BJ (cell line): ENCODE measurements around the gene SLC25A51. TPM values are rescaled to one million over a fixed set of nuclear protein-coding genes. Genes with fewer than 3 reads are reported as not detected.

Source experiments
- CTCF ChIA-PET: fragments of 350-600 bp; formaldehyde crosslinking; extraction: SDS; loops from one replicate; lab custom pipeline; 2021; ENCODE audit warnings: antibody characterized with exemption, inconsistent platforms; lab: Yijun Ruan, JAX
- POLR2A ChIA-PET: fragments of 300-600 bp; sonication (Branson Sonifier 250); formaldehyde crosslinking; extraction: SDS; loops from one replicate; lab custom pipeline; 2021; ENCODE audit warnings: antibody characterized with exemption; lab: Charles Lee
- DNase-seq: peaks from one replicate; pipeline ENCODE4 v3.0.0-alpha.2; 2011; ENCODE audit warnings: low read depth
- H3K27me3 ChIP-seq: 2 replicates; pipeline ENCODE4 v1.6.0; 2011; ENCODE audit warnings: low read length; ENCODE audit not compliant: control insufficient read depth, insufficient read depth
- H3K36me3 ChIP-seq: 2 replicates; pipeline ENCODE4 v1.5.1; 2011; ENCODE audit warnings: low read length; ENCODE audit not compliant: control insufficient read depth, insufficient read depth
- H3K4me3 ChIP-seq: 2 replicates; pipeline ENCODE4 v1.5.1; 2011; ENCODE audit warnings: low read depth, mild to moderate bottlenecking, control low read depth, low read length
- polyA plus RNA-seq: library from polyadenylated mRNA; depleted of rRNA; stranded (reverse); fragments of >200 nt; gene quantifications from 2 replicates; pipeline ENCODE4 v1.2.3, GENCODE V29; 2011
- TF ChIP-seq, protein P1 (sequence below): IDR thresholded peaks from 2 replicates; pipeline ENCODE4 v1.5.1; 2011; ENCODE audit warnings: low read depth, mild to moderate bottlenecking, control low read depth, inconsistent platforms, low read length, moderate library complexity; ENCODE audit not compliant: insufficient read depth

The SLC25A51 gene
- polyA plus RNA-seq, 1 experiment = 15.6 TPM

DNA sequence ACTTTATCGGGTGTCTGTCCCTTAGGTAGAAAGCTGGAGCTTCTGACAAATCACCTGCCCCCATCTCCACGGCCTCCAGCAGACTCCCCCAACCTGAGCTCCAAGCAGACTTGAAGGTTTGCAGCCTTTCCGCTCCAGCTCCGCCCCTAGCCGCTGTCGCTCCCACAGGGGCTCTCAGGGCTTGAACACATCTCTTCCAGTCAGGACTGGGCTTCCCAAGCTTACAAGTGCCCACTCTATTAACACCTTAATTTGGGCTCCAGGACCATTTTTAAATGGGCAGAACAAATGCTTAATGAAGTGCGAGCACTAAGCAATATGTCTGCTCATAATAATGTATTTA is 17.2 kb upstream of the SLC25A51 start:
- POLR2A ChIA-PET = no interaction called here
- Histone ChIP-seq H3K36me3 (peaks cover 13% of the 10 kb centered on the region), H3K4me3 (no peak overlapping the region), H3K27me3 (no peaks in the 10 kb centered on the region)
- TF ChIP-seq, protein P1, sequence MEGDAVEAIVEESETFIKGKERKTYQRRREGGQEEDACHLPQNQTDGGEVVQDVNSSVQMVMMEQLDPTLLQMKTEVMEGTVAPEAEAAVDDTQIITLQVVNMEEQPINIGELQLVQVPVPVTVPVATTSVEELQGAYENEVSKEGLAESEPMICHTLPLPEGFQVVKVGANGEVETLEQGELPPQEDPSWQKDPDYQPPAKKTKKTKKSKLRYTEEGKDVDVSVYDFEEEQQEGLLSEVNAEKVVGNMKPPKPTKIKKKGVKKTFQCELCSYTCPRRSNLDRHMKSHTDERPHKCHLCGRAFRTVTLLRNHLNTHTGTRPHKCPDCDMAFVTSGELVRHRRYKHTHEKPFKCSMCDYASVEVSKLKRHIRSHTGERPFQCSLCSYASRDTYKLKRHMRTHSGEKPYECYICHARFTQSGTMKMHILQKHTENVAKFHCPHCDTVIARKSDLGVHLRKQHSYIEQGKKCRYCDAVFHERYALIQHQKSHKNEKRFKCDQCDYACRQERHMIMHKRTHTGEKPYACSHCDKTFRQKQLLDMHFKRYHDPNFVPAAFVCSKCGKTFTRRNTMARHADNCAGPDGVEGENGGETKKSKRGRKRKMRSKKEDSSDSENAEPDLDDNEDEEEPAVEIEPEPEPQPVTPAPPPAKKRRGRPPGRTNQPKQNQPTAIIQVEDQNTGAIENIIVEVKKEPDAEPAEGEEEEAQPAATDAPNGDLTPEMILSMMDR = no peak
- no peak for DNase-seq
- CTCF ChIA-PET = interaction anchor here (0.7 to 1.3 kb wide), 3 partner anchors 8 to 239 kb away, joined by 3 to 5 read pairs (median 3); no protein-coding TSS in a partner anchor

DNA sequence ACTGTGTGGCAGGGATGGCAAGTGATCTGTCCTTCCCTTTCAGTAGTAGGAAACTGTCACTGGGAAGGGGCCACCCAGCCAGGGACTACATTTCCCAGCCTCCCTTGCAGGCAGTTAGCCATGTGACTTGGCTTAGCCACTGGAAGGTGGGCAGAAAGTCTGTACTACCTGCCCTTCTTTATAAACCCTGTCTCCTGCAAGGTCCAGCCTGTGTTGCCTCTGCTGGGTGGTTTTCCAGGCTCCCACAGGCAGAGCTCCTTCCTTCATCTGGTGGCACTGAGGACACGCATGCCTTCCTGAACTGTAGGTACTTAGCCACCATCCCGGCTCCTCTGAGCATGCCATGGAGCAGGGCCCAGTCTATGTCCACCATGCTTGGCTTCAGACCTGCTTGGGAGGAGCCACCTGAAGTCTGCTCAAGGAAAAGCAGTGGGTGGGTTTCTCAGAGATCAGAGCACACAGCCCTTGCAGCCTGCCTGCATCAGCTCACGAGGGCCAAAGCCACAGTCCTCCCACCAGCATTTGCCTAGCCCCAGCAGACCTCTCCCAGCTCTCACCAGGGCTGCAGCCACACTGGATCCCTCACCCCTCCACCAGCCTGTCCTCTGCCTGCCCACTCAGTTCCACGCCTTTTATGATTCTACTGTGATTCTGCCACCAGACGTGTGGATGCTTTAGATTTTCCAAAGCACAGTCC is 16.7 kb upstream of the SLC25A51 start:
- ChIA-PET POLR2A (no interaction called here), CTCF (interaction anchor here (0.5 to 1.3 kb wide), 3 partner anchors 9 to 240 kb away, joined by 3 to 5 read pairs (median 4); no protein-coding TSS in a partner anchor)
- H3K27me3 ChIP-seq = no peaks in the 10 kb centered on the region
- H3K4me3 ChIP-seq = no peak overlapping the region
- TF ChIP-seq, protein P1 = no peak
- no peak for DNase-seq
- peaks cover 14% of the 10 kb centered on the region for H3K36me3 ChIP-seq

DNA sequence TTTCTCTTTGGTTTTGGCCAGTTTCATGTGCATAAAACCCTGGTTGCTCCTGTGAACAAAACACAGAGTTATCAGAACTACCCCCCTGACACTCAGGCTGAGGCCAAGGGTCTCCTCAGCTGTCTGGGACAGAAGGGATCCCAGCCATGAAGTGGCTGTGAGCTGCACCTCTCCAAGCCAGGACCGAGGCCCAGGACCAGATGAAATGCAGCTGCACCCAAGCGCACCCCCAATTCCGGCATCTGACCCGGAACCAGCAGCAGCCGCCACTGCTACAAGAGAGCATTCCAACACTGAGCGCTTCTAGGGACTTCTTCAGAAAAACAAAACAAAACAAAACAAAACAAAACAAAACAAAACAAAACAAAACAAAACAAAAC is 16.0 kb upstream of the SLC25A51 start:
- TF ChIP-seq, protein P1 = no peak
- no peak overlapping the region for H3K4me3 ChIP-seq
- ChIA-PET CTCF (interaction anchor here (0.5 to 0.6 kb wide), 2 partner anchors 9 to 95 kb away, joined by 3 to 4 read pairs; no protein-coding TSS in a partner anchor), POLR2A (no interaction called here)
- H3K36me3 ChIP-seq = peaks cover 14% of the 10 kb centered on the region
- no peak for DNase-seq
- no peaks in the 10 kb centered on the region for H3K27me3 ChIP-seq

DNA sequence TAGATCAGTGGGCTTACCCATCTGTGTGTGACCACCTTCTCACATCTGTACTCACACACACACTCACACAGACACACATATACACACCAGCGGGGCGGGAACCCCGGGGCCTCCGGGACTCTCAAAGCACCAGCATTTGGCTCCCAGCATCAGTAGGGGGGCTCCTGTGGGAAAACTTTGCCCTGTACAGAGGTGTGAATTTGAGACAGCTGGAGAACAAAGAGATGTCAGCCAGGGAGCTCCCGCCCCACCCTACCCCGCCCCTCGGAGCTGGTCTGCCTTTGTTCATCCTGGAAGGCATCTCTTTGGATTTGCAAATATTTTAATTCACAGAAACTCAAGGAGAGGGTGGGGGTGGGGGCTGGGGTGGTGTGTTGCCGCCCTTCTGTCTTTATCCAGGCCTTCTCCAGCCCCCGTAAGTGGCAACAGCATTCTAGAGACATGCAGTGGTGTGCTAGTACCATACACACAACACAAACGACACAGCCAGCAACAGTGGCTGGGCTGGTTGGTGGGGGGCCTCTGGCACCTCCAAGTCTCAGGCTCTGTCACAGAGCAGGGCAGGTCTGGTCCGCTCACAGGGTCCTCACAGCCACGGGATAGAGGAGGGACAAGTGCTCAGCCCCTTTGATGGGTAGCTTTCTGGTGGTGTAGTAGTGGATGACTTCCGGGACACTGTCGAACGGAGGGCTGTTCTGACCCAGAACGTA is 15.5 kb upstream of the SLC25A51 start:
- no peak overlapping the region for H3K4me3 ChIP-seq
- DNase-seq = no peak
- POLR2A ChIA-PET = no interaction called here
- peaks cover 14% of the 10 kb centered on the region for H3K36me3 ChIP-seq
- CTCF ChIA-PET = interaction anchor here (0.6 to 1.0 kb wide), 2 partner anchors 10 to 242 kb away, joined by 3 read pairs; no protein-coding TSS in a partner anchor
- H3K27me3 ChIP-seq = no peaks in the 10 kb centered on the region
- TF ChIP-seq, protein P1 = no peak

DNA sequence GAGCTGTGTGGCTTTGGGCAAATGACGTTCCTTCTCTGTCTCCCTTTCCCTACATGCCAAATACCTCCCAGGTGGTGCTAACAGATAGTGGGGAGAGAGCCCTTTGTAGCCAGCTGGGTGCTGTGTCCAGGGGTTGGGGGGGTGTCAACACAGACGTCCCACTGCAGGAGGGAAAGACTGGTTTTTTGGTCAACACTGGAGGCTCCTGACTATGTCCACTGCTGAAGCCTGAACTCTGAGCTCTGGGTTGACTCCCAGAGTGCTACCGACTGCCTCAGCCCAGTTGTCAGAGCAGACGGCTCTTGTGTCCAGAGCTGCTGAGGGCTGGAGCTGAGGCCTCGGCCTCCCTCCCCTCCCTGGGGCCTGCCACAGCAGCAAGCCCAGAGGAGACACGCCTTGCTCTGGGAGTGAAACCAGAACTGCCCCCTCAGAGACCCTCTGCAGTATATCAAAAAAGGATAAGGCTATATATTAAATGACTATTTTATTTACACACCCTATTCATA is 14.8 kb upstream of the SLC25A51 start:
- Histone ChIP-seq H3K4me3 (no peak overlapping the region), H3K36me3 (peaks cover 14% of the 10 kb centered on the region), H3K27me3 (no peaks in the 10 kb centered on the region)
- ChIA-PET CTCF (interaction anchor here (1.0 to 1.2 kb wide), 2 partner anchors 150 to 242 kb away, joined by 3 to 5 read pairs; partner anchors contain the start of gene SHB), POLR2A (no interaction called here)
- TF ChIP-seq, protein P1 = no peak
- no peak for DNase-seq
